Fibroblast of the aortic adventitia (primary cell): Measurements from ENCODE around the gene DYNC1H1. TPM values are rescaled to one million over a fixed set of nuclear protein-coding genes. Genes with fewer than 3 reads are reported as not detected.

Experiments
- DNase-seq: peaks from one replicate; pipeline ENCODE4 v3.0.0-alpha.2; 2010; ENCODE audit warnings: low read depth
- H3K4me3 ChIP-seq: 2 replicates; pipeline ENCODE4 v1.5.1; 2011; ENCODE audit warnings: low read depth, mild to moderate bottlenecking, control low read depth, low read length, moderate library complexity
- total RNA-seq: library from RNA; depleted of rRNA; stranded (reverse); fragments of >200 nt; gene quantifications from 2 replicates; pipeline ENCODE4 v1.2.3, GENCODE V29; 2012; ENCODE audit warnings: low replicate concordance
- TF ChIP-seq, protein P1 (sequence below): IDR thresholded peaks from 2 replicates; pipeline ENCODE4 v1.5.1; 2011; ENCODE audit warnings: mild to moderate bottlenecking, low read length, control low read depth, inconsistent platforms; ENCODE audit not compliant: insufficient read depth

Gene DYNC1H1
- total RNA-seq, 1 donor = 376 TPM

DNA sequence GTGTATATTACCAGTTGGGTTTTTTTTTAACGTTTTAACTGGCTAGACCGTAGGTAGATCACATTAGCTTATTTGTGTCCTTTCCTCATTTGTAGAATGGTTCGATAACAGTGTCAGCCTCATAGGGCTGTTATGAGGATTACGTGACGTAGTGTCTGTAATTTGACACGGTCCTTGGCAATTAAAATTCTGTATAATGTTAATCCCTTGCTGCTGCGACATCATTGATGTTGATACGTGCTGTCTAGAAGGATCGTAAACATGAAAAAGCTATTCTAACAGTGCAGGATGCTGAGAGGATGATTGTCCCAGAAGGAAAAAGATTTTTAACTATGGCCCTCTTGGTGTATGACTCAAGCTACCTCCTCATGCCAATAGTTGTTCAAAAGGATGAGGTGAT lies 71.5 kb downstream of the DYNC1H1 start:
- no peak overlapping the region for H3K4me3 ChIP-seq
- TF ChIP-seq, protein P1, sequence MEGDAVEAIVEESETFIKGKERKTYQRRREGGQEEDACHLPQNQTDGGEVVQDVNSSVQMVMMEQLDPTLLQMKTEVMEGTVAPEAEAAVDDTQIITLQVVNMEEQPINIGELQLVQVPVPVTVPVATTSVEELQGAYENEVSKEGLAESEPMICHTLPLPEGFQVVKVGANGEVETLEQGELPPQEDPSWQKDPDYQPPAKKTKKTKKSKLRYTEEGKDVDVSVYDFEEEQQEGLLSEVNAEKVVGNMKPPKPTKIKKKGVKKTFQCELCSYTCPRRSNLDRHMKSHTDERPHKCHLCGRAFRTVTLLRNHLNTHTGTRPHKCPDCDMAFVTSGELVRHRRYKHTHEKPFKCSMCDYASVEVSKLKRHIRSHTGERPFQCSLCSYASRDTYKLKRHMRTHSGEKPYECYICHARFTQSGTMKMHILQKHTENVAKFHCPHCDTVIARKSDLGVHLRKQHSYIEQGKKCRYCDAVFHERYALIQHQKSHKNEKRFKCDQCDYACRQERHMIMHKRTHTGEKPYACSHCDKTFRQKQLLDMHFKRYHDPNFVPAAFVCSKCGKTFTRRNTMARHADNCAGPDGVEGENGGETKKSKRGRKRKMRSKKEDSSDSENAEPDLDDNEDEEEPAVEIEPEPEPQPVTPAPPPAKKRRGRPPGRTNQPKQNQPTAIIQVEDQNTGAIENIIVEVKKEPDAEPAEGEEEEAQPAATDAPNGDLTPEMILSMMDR = no peak
- DNase-seq = no peak

DNA sequence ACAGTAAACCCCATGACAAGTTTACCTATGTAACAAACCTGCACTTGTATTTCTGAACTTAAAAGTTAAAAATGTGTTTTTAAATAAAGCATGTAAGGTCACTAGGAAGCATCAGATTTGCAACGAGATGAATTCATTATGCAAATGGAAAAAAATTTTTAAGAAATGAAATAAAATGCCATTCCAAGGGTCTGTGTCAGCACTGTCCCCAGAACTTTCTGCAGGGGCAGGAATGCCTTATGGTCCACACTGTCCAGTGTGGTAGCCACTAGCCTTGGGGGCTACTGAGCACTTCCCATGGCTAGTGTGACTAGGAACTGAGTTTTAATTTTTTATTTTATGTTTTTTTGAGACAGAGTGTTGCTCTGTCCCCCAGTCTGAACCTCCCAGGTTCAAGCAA lies 73.3 kb downstream of the DYNC1H1 start:
- DNase-seq = no peak
- no peak overlapping the region for H3K4me3 ChIP-seq
- TF ChIP-seq, protein P1 = no peak

DNA sequence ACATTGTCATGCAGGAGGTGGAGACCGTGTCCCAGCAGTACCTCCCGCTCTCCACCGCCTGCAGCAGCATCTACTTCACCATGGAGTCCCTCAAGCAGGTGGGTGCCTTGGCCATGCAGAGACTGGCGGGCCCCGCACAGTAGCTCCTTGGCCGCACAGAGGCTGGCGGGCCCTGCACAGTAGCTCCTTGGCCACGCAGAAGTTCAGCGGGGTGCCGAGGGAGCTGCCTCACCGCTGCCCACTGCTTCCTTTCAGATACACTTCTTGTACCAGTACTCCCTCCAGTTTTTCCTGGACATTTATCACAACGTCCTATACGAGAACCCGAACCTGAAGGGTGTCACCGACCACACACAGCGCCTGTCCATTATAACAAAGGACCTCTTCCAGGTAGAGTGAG lies 74.8 kb downstream of the DYNC1H1 start:
- TF ChIP-seq, protein P1 = no peak
- no peak for DNase-seq
- H3K4me3 ChIP-seq = no peak overlapping the region

DNA sequence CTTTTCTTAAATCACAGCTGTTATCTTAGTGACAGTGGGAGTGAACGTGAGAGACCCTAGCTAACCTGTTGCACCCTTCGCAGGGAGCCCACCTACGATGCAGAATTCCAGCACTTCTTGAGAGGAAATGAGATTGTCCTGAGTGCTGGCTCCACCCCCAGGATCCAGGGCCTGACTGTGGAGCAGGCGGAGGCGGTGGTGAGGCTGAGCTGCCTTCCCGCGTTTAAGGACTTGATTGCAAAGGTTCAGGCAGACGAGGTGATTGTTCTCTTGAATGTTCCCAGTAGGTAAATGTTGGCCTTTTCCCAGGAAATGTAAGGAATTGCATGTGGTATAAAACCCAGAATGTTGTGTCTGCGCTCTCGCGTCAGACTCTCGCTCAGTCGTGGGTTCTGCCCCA lies 75.8 kb downstream of the DYNC1H1 start:
- no peak overlapping the region for H3K4me3 ChIP-seq
- TF ChIP-seq, protein P1 = no peak

DNA sequence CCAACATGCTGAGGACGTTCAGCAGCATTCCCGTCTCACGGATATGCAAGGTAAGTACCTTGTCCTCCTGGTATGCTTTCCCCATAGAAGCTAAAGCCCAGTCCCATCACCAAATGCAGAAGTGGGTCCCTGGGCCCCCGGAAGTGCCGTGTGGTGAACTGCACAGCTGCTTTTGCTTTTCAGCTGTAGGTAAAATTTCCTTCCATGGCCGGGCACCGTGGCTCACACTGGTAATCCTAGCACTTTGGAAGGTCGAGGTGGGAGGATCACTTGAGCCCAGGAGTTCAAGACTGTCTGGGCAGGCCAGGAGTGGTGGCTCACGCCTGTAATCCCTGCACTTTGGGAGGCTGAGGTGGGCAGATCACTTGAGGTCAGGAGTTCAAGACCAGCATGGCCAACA lies 78.3 kb downstream of the DYNC1H1 start:
- no peak for DNase-seq
- H3K4me3 ChIP-seq = no peak overlapping the region
- TF ChIP-seq, protein P1 = no peak

More for the DNA sequence above, 75.8 kb downstream of the DYNC1H1 start:
- DNase-seq = no peak

DNA sequence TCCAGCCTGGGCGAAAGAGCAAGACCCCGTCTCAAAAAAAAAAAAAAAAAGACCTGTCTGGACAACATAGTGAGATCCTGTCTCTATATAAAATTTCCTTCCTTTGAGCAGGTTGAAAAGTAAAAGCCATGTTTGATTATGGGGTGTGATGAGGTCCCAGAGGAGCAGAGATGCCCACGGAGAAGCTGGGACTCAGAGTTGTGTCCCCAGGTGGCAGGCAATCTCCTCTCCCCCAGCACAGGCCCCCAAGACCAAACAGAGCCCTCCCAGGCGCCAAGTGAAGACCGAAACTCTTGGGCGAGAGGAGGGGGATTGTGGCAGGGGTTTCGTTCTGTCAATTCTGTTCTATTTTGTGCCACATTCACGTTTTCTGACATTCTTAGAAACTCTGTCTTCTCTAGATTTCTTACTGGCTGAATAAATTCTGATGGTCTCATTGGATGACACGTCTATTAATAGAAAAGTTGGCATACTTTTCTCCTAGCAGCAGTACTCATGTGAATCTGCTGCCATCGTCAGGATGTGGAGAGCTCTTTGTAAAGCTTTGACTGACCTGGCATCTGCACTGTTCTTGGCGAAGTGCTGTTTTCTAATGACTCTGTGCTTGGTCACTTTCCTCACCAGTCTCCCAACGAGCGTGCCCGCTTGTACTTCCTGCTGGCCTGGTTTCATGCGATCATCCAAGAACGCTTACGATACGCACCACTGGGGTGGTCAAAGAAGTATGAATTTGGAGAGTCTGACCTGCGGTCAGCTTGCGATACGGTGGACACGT lies 79.1 kb downstream of the DYNC1H1 start:
- DNase-seq = no peak

More for the DNA sequence above, 79.1 kb downstream of the DYNC1H1 start:
- TF ChIP-seq, protein P1 = no peak
- H3K4me3 ChIP-seq = no peak overlapping the region
